ELR (cell line): ENCODE measurements around the gene CMTM4.
"Not testable (repeated sequence)": the region's sequence is repeated elsewhere in the genome, so short reads cannot be mapped to it uniquely, and the experiment has no call there.

Experiments used
- DNase-seq: peaks from one replicate; pipeline ENCODE4 v3.0.0-alpha.2; 2015; ENCODE audit warnings: low read depth

The CMTM4 gene

DNA sequence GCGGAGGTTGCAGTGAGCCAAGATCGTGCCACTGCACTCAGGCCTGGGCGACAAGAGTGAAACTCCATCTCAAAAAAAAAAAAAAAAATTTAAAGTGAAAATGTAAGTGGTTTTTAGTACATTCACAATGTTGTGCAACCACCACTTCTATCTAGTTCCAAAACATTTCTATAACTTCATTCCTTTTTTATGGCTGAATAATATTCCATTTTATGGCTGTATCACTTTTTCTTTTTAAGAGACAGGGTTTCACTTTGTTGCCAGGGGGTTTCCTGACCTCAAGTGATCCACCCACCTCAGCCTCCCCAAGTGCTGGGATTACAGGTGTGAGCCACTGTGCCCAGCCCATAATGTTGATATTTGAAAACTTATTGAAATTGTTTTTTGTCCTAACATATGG is 103.7 kb downstream of the CMTM4 start:
- DNase-seq, result no peak

DNA sequence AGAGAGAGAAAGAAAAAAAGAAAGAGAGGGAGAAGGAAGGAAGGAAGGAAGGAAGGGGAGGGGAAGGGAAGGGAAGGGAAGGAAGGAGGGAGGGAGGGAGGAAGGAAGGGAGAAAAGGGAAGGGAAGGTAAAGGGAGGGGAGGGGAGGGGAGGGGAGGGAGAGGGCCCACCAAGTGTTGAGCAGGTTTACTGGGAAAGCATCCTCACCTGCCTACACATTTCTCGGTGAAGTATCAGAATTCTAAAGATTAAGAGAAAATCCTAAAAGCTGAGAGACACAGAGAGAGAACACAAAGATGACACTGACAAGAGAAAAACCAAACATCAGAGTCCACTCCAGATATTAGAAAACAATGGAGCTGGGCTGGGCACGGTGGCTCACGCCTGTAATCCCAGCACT is 104.3 kb downstream of the CMTM4 start:
- DNase-seq, result no peak

DNA sequence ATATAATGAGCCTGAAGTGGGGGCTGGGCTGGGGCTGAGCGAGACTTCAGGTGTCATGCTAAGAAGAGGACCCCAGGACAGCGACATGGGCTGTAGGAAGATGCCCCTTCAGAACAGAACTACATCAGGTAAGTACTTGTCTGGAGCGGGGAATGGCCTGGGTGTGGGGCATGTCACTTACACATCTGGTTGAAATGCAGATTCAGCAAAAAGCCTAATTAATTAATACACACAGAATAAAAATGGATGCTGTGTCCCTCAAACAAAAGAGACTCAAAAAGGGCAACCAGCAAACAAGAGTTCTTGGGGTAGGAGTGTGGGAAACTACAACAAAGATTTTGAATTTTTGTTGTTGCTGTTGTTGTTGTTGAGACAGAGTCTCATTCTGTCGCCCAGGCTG is 105.5 kb downstream of the CMTM4 start:
- no peak for DNase-seq

DNA sequence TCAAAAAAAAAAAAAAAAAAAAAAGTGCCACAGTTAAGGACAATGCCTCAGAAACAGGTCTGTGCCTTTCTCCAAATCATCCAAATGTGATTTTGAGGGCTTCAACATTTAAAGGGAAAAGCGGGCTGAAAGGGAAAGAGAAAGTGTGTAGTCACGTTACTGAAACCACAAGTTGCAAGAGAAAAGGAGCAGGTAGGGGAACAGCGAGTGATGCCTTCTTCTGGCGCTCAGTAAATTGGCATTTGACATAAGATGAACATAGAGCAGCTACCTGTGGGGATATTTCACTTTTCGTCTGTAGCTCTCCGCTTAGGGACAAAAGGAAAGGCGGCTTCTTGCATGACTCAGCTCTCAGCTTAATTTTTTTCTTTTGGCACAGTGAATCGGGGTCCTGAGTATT is 106.2 kb downstream of the CMTM4 start:
- DNase-seq, result no peak

DNA sequence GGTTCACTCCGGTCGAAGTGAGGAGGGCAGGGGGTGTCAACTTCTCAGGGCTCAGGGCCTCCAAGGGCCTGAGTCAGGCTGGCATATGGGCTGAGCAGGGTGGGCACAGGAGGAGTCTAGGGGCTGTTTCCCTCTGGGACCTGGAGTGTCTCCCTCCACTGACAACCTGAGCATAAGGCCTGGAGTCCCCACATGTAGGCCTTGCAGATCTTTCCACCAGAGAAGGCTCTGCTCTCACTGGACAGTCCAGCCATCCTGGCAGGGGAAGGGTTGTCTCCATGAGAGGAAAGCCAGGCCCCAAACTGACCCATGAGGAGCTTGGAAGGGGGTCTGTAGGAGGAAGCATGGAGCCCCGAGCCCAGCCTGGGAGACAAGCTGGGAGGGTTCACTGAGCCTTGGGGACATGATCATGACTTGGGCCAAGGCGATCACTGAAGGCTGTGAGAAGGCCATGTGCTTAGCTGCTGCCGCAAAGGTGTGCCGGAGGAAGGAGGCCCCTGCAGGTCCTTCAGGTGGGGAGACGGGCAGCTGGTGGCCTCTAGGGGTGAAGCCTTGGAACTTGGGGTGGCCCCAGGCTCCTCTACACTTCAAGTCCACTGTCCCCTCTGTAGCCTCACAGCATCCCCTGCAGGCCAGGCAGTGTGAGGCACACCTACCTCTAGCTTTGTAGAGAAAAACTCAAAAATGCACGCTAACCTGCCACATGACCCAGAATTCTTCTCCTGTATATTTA is 107.4 kb downstream of the CMTM4 start:
- peak; percentile 62 for DNase-seq

DNA sequence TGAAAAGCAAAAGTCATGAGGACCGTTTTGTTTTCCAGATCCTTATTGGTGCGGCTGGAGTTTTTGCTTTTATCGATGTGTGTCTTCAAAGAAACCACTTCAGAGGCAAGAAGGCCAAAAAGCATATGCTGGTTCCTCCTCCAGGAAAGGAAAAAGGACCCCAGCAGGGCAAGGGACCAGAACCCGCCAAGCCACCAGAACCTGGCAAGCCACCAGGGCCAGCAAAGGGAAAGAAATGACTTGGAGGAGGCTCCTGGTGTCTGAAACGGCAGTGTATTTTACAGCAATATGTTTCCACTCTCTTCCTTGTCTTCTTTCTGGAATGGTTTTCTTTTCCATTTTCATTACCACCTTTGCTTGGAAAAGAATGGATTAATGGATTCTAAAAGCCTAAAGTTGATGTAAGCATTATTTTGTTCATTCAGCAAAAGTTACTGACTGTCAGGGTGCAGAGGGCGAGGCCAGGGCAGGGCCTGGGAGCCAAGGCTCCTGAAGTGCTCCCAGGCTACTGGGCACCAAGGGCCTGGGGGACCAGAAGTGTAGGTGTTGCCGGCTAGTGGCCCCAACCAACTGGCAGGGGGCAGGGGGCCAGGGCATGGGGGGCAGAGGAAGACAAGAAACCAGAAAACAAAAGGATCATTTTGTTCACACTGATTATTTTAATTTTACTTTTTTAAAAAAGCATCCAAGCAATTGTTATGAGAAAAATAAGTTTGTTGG is 108.5 kb downstream of the CMTM4 start:
- DNase-seq, result no peak

DNA sequence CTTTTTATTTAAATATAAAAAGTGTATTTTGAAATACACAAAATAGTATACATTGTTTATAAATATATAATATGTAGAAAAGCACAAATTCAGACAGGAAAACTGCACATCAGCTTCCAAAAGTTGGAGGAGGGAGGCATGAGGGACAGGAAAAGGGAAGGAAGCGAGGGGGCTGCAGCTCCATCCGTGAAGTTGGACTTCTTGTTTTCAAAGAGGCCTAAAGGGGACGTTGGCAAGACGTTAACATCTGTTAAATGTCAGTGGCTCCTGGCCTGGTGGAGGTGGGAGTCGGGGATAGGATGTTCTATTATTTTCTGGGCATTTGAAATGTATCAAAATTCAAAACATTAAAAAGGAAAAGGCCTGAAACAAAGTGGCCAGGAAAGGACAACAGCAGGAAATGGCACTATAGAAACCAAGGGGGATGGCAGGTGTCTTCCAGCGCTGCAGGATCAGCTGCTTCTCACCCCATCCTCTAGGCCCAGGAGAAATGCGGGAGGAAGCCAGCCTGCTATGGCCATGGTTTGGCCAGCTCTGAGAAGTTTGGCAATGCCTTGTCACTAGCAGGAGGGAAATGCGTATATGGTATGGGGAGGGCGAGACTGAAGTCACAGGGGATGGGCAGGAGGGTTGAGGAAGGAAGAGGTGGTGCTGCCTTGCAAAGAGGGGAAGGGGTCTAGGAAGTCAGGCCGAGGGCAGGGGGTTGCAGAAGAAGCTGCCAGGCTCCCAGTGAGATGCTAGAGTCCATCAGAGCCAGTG is 110.9 kb downstream of the CMTM4 start:
- DNase-seq, result no peak

DNA sequence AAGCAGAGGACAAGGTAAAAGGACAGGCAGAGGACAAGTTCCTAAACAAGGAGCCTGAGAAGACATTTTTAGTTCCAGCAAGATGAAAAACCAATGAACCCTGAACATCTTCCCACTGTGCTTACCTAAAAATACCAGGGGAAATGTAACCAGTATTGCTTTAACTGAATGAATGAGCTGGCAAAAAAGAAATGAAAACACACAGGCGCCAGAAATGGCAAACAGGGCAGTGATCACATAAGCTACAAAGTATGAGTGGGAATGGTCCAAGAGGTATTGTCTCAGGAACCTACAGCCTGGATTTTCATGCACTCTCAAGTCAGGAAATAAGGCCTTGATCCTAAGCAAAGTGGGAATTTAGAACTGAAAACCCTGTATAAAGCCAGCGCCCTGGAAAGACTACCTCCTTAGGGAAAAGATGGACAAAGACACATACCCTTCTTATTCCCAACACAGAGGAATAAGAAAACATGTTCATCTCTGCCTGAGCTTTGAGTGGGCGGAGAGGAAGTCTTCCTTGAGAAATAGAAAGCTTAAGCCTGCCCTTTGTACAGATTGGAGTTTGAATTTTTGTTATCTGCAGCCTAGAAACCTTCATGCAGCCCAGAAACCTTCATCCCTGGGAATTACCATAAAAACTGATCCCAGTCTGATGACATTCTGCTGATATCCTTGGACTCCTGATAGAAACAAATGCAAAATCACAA is 115.1 kb downstream of the CMTM4 start:
- no peak for DNase-seq

DNA sequence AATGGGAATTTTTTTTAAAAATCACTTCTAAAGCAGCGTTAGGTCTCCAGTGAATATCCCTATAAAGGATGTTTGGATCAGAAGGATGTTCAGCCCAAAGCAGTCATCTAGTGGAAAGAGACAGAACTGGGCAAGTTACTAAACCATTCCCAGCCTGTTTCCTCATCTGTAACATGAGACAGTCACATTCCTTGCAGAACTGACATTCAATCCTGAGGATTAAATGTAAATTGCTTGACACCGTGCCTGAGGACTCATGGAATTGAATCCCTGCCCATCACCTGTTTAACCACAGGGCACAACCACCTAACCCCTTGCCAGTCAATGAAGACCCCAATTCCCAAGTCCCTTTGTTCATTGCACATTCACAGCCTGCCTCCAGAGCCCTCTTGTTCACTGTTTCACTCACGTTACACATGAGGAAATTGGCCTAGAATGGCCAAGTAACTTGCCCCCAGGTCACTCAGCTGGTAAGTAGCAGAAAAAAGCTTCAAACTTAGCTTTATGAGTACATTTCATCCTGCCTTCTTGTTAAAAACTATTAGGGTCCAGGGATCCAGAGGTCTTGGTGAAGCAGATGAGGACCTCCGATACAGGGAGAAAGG is 115.8 kb downstream of the CMTM4 start:
- DNase-seq, result peak; percentile 67

DNA sequence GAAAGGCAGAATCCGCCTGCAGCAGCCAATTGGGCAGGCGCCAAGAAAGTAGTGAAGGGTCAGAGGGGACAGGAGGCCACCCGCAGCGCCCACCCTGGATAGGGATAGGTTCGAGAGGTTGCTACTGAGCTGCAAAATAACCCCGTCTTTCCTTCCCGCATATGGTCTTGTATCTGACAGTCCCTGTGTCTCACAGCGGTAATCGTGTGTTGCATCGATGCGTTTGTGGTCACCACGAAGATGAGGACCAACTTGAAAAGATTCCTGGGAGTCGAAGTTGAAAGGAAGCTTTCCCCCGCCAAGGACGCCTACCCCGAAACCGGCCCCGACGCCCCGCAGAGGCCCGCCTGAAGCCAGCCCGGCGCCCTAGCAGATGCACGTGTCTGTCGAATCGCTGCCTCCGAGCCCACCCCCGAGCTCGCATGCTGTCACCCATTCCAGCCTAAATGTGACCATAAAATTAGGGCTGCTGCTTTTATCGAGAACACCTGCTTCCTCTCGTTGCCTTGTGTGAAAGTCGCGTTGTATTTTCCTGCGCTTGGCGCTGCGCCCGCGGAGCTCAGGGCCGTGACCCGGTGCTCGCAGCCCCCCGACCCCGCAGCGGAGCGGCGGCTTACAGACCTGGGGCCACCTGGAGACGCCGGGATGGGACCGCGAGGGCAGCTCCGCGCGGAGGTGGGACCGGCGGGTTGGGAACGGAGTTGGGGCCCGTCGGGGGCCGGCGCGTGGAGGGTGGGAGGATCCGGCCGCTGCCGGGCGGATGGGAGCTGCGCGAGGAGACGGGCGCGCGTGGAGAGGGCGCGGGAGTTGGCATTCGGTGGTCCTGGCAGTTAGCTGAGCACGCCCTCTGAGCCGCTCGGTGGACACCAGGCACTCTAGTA is 117.7 kb downstream of the CMTM4 start, which contains the start of gene CMTM2:
TSS of gene CMTM2 (plus strand) at position 813 of the 881 bp plus-strand sequence. CDS start 145 bp downstream, outside the sequence.
- DNase-seq, result no peak

DNA sequence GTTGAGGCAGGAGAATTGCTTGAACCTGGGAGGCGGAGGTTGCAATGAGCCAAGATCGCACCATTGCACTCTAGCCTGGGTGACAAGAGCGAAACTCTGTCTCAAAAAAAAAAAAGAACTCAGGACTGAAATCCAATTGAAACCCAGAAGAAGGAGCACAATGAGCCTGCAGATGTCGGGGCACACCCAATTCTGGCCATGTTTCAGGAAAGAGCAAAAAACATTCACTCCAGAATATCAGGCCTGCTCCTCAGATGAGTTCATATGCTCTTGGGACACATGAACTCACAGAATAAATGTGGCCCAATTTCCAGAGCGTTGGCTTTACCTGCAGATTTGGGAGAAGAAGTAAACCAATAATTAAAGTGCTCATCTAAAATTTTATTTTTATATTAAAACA is 120.2 kb downstream of the CMTM4 start:
- DNase-seq, result no peak

DNA sequence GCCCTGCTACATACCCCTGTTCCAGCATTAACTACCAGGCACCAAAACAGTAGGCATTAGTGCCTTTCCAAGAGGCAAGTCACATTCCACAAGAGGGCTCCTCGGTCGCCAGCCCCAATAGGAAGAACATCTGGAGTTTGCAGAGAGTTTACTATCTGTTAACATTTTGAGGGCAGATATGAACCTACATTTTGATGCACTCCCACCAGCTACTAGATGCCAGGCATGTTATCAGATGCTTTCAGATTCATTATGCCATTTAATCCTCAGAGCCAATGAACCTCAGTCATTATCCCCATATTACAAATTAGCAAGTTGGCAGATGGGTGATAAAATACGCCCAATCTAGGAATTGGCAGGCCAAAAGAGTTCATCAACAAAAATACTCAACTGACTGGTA is 121.5 kb downstream of the CMTM4 start:
- no peak for DNase-seq

DNA sequence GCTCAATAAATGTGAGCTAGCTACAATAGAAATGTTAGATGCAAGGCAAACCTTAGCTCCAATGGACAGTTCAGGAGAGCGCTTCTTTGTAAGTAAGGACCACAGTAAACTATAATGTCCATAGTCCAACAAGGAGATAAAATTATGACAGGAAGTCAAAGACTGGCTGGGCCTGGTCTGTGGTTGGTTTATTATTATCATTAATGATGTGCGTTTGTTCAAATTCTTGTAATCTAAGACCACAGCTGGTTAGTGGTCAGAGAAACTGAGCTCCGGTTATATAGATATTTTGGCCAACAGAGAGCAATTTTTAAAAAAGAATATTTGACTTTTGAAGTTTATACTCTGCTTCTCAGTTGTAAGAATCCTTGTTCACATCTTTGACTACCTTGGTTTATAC is 122.0 kb downstream of the CMTM4 start:
- DNase-seq, result no peak

DNA sequence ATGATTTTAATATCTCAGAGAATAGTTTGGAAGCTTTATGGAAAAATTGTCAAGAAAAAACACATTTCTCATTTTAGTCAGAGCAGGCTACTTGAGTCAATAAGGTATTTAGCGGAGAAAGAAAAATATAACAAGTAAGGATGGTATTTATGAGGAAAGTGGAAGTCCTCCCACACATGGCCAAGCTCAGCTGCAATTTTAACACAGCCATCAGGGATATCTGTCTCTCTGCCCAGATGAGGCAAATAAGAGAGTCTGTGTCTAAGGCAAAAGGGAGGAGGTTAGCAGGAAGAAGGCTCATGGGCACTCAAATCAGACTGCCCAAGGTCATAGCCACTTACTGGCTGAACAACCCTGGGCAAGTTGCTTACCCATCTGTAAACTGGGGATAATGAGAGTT is 122.5 kb downstream of the CMTM4 start:
- no peak for DNase-seq

DNA sequence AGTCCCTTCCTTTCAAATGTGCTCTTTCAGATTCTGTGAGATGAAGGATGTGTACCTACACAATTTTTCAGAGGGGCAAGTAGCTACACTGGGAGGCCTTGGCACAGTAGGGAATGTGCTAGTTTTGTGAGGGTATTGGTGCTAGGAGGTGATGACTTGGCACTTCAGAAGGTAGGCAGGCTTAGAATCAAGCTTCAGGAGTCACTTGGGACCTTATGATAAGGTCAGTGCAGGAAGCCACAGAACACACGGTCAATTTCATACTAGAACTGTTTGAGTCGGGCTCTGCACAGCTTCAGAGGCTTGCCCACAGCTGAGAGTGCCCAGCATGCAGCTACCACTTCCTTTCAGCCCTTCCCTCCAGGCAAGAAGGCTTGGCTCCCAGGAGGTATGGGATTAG is 124.2 kb downstream of the CMTM4 start:
- DNase-seq, result no peak

DNA sequence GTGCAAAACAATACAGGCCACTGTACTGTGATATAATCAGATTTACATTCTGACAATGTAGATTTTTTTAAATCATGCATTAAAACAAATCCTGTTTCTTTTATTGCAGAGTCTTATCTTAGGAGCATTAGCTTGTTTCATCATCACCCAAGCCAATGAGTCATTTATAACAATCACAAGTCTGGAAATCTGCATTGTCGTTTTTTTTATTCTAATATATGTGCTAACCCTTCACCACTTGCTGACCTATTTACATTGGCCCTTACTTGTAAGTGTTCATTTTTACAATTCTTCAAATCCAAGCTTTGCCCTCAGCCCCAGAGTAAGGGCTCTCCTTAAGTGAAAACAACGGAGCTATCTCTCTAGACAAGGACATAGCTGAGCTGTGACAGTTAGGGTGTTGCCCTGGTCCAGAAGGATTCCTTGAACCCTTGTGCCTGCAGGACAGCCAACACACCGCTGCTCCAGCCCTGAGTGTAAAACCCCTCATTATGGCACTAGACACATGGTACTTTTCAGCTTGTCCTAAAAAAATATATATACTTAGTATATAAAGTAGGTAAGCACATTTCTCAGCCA is 126.6 kb downstream of the CMTM4 start:
- peak; percentile 76 for DNase-seq

DNA sequence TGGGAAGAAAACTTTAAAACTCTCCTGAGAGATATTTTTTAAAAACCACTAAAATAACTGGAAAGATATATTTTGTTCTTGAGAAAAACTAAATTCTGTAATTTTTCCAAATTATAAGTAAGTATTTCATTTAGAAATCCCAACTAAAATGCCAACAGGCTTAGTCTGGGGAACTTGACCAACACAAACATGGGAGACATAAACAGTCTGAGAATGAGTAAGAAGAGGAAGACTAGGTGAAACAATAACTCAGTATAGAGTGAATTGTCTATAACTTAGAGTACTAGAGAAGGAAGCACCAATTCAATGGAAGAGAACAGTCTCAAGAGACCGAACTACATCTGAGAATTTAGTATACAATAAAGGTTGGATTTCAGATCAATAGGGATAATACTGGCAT is 127.4 kb downstream of the CMTM4 start:
- DNase-seq, result peak; percentile 84

DNA sequence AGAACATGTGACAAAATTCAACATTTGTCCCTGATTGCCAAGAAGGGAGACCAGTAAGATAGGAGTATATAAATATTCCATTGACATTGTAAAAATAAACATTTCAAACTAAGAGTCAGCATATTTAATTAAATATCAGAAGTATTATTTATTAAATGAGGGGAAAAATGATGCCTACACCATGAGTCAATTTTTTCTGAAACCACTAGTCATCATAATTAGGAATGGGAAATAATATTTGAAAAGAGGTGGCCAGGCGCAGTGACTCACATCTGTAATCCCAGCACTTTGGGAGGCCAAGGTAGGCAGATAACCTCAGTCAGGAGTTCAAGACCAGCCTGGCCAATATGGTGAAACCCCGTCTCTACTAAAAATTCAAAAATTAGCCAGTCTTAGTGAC is 128.2 kb downstream of the CMTM4 start:
- peak; percentile 65 for DNase-seq

DNA sequence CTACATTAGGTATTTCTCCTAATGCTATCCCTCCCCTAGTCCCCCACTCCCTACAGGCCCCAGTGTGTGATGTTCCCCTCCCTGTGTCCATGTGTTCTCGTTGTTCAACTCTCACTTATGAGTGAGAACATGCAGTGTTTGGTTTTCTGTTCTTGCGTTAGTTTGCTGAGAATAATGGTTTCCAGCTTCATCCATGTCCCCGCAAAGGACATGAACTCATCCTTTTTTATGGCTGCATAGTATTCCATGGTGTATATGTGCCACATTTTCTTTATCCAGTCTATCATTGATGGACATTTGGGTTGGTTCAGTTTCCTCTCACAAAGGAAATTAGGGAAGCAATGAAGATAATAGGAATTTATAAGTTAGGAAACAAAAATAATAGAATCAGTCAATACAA is 129.3 kb downstream of the CMTM4 start:
- DNase-seq, result not testable (repeated sequence)
